Activated CD8-positive, alpha-beta memory T cell treated with anti-CD3 and anti-CD28 coated beads for 1 hour (primary cell): Measurements from ENCODE around the gene SEC61A1.

ENCODE experiments used
- DNase-seq, 2 donors: peaks; one replicate each; pipeline ENCODE4 v3.0.0-alpha.2; 2020; ENCODE audit warnings: low read depth in 1 of 2; ENCODE audit errors: extremely low read depth in 1 of 2

Gene SEC61A1

DNA sequence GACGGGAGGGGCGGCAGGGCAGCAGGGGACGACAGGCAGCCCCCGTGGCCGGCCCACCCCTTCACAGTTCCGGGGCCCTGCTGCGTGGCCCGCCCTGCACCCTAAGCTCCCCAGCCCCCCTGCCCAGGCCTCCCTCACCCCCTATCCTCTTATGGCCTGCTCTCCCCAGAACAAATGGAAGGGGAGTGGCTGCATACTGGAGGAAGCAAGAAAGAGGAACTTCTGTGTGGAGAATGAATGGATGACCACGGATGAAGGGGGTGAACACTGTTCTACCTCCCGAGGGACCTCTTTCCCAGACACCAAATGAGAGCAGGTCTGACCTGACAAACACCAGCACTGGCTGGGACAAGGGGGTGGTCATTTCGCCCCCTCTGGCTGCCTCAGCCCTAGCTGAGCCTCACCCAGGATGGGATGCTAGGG, 25.0 kb downstream of the SEC61A1 start:
- DNase-seq = no peak

- DNase-seq = no peak
These were observed 25.4 kb downstream of the SEC61A1 start for GRCh38 chr3:128077665-128078064.

- no peak for DNase-seq
These were observed 26.1 kb downstream of the SEC61A1 start for GRCh38 chr3:128078322-128078721.

DNA sequence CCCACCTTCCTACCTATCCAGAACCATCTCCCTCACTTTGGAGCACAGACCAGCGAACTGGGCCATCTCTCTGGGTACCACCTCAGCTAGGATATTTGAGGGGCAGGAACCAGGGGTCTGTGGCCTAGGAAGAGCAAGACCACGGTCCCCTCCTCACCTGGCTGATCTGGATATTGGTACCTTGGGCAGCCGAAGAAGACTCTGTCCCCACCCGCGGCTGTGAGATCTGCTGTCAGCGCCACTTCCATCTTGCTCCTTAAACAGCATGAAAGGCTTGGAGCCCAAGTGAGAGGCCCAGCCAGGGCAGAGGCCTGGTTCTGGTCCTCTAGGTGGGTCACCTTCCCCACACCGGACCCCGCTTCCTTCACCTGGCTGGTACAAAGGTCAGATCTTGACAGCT, 26.6 kb downstream of the SEC61A1 start:
- no peak for DNase-seq

DNA sequence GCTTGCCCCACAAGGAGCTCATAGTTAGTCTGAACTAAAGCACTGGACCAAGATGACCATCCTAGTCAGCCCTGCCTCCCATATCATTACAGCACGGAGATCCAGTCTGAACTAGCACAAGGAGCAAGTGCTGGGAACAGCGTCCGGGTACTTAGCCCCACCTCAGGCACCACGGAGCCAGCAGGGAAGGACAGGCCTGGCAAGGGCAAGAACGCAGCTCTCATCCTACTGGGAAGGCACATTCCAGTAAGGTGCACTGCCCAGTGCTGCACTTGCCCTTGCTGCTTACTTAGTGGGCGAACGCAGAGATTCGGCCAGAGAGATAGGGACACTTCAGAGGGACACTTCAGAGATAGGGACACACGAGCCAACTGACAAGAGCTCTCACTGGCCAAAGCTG, 27.6 kb downstream of the SEC61A1 start:
- DNase-seq = no peak

DNA sequence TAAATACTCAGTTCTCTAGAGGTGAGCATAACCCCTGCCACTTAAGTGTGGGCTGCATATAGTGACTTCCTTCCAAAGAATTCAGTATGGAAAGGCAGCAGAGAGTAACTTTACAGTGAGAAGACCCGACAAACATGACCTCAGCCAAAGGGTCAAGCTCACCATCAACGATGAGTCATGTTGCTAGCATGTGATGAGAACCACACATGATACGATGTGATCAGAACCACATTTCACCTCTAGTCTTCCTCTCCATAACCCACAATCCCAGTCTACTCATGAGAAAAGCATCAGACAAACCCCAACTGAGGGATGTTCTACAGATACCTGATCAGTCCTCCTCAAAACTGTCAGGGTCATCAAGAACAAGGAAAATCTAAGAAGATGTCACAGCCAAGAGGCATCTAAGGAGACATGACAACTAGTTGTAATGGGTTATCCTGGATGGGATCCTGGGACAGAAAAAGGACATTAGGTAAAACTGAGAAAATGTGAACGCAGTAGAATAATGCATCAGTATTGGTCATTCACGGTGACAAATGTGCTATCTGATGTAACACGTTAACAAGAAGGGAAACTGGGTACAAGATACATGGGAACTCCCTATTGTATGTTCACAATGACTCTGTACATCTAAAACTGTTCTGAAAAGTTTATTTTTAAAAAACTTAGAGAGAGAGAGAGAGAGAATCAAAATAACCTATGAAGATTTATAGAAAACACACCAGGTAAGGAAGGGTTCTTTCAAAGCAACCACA, 28.3 kb downstream of the SEC61A1 start:
- DNase-seq = no peak

DNA sequence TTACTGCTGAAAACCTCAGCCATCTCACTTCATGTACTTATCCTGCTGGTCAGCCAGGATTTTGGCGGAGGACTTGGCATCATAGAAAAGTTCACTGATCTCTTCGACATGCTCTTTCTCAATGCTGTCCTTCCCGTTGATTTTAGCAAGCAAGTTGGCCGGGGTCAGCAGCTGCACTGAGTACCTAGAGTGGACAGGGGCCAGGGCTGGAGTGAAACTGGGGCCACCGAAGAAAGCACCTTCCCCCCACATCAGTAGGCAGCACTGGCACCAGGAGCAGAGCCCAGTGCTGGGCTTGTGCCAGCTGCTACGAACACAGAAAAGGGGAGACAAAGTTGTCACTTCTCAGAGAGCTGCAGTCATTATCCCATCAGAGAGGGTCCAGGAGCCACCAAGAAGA, 29.0 kb downstream of the SEC61A1 start:
- DNase-seq = no peak

DNA sequence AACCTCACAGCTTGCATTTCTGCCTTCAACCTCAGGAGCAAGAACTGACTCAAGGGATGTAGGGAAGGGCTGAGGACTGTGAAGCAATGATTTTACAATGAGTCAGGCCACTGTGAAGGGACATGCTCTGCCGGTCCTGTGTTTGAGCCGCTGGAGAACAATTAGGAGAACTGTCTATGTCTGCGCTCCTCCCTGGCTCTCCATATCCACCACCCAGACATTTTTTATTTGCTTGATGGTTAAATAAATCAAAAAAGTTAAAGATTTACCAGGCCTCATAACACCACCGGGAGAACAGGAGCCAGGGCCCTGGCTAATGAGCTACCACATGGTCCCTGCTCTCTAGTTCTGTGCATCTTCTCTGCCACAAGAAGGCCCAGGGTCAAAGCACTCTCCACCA, 29.6 kb downstream of the SEC61A1 start:
- no peak for DNase-seq

GRCh38 chr3:128082546-128082945, 30.3 kb downstream of the SEC61A1 start:
- DNase-seq = no peak

DNA sequence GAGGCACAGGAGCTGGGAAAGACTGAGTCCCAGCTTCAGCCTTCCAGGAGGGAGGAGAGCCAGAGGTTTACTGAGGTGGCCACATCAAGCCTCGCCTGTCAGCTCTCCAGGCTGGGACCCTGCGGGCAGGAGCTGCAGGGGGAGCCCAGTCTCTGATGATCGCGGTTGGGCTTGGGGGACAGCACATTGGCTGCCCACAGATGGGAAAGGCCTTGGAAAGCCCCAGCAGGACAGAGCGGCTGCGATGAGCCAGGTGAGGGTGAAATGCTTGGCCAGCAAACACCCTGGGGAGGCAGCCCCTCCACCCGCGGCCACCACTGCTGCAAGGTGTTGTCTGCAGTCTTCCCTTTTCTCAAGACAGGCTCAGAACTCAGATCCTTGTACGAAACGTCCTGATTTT, 31.2 kb downstream of the SEC61A1 start:
- DNase-seq = no peak

- DNase-seq = no peak
These were observed 31.9 kb downstream of the SEC61A1 start for GRCh38 chr3:128083980-128084674.

DNA sequence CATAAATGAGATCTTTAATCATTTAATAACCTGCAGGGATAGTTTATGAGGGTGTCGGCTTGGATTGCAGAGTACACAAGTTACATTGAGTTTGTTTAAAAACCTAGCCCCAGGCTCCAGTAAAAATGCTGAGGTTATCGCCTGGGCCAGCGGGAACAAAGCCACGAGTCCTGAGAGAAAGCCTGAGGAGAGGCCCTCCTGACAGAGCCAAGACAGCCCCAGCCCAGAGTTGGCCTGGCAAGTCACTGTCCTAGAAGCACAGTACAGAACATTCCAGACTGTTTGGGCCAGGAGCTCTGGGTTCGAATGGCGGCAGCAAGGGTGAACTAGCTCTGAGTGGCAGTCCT, 32.4 kb downstream of the SEC61A1 start:
- DNase-seq = no peak

DNA sequence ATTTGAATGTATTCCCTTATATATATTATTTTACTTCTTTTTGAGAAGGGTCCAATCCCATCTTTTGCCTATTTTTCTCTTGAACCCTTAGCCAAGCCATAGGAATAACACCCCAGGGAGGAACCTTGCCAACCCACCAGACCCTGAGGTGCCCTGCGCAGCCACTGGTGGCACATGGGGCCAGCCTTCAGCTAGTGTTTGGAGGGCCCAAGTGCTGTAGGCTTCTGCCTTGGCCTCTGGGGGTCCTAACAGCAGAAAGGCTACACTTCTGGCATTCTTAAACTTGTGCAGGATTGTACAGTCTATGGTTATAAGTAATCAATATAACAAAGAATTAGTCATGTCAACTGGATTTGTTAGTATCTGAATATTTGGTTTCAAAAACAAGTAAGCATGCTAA, 36.9 kb downstream of the SEC61A1 start:
- DNase-seq = no peak

DNA sequence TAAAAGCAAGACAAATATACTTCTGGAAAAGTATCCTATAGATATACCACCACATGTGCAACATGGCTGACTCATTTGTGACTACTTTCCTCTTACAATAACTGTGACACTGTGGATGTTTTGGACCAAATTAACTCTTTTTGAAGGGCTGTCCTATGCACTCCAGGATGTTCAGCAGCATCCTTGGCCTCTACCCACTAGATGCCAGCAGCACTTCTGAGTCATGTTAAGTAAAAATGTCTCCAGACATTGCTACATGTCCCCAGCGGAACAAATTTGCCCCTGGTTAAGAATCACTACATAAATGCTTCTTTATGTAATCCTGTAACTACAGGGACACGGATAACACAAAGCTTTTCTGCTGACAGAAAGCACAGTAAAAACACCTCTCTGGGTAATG, 39.3 kb downstream of the SEC61A1 start:
- DNase-seq = no peak

- DNase-seq = no peak
These were observed 42.3 kb downstream of the SEC61A1 start for GRCh38 chr3:128094295-128095151.

DNA sequence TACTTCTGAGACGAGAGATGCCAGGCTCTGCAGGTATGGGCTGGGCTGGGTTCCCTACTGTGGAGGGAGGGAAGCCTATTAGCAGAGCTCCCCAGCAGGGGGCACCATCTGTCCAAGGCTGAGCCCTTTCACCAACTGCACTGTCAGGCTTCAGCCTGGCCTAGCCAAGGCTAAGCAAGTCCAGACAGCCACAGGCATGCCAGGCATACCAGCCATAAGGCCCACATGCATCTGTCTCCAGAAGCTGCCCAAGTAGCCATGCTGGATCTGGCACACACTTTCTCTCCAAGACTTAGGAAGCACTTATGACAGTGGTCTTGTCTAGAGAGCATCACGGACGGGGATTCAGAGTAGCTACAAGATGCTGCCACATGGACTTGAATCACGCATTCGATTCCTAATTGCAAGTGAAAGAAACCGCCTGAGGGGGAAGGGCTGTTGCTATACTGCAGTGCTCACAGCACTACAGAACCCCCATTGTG, 43.0 kb downstream of the SEC61A1 start:
- peak; percentile 56 to 75 for DNase-seq

DNA sequence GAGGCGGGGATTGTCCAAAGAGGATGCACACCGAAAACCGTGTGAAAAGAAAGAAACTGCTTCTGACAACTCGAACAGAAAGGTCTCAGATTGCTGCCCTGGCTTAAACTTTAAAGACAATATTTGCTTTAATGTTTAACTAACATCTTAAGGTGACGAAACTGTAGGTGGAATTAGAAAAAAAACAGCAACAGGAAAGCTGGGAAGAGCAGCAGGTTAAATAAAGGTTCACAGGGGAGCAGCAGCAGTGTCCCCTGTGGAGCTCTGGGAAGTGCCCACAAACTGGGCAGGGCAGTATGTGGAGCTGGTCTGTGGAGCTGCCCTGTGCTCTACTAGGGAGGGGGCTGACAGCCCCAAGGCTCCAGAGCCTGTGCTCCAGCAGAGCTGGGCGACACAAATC, 46.0 kb downstream of the SEC61A1 start:
- no peak for DNase-seq

DNA sequence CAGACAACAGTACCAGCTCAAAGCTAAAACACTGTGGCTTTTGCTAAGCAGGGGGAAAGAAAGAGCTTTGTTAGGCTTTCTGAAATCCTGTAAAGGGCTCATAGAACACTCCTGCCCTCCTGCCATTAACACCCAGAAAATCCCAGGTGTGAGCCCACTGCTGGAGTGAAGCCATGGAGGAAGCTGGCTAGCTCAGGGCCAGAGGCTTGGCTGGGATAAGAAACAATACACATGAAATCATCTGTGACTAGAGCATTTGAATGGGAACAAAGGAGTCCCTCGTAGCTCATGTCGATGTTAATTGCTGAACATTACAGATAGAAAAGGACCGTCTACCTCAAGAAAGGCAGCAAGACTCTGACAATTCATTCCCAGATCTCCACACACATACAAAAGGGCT, 47.9 kb downstream of the SEC61A1 start:
- DNase-seq = no peak

GRCh38 chr3:128100638-128101037, 48.4 kb downstream of the SEC61A1 start:
- no peak for DNase-seq

DNA sequence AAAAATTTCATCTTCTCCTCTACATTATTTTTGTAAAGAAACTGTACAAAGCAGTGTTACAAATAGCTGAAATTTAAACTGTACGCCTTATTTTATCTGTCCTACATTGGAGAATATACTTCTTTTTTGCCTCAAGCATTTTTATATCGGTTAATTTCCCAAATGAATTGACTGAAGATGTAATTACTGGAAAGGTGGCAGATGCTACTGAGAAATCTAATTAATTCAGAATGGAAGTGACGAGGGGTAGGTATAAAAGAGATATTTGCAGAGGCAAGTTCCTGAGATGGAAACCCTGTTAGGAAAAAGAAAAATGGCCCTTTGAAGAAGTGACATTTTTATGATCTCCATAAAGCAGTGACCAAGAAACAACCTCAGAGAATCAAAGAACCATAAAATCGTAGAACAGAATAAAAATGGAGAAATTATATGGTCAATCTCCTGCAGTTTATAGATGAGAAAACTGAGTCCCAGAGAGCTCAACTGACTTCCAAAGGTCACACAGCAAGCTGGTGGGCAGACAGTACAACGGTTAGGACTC, 51.0 kb downstream of the SEC61A1 start:
- no peak for DNase-seq

- no peak for DNase-seq
These were observed 55.6 kb downstream of the SEC61A1 start for GRCh38 chr3:128107834-128108233.
